ENCODE measurements around the gene DDR1.

GRCh38 chr6:30891816-30892538, 7.7 kb downstream of the DDR1 start:
- TF ChIP-seq, protein P1, sequence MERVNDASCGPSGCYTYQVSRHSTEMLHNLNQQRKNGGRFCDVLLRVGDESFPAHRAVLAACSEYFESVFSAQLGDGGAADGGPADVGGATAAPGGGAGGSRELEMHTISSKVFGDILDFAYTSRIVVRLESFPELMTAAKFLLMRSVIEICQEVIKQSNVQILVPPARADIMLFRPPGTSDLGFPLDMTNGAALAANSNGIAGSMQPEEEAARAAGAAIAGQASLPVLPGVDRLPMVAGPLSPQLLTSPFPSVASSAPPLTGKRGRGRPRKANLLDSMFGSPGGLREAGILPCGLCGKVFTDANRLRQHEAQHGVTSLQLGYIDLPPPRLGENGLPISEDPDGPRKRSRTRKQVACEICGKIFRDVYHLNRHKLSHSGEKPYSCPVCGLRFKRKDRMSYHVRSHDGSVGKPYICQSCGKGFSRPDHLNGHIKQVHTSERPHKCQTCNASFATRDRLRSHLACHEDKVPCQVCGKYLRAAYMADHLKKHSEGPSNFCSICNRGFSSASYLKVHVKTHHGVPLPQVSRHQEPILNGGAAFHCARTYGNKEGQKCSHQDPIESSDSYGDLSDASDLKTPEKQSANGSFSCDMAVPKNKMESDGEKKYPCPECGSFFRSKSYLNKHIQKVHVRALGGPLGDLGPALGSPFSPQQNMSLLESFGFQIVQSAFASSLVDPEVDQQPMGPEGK (CRISPR knock-in tag; IDR thresholded peaks at IDR 0.05; ENCODE audit: borderline replicate concordance) = no peak
- no peak for TF ChIP-seq CSRNP3 (CRISPR knock-in tag; IDR thresholded peaks at IDR 0.05)
- TF ChIP-seq ZFP30 (CRISPR knock-in tag; IDR thresholded peaks at IDR 0.05) = no peak
- no peak for TF ChIP-seq CREB5 (CRISPR knock-in tag; IDR thresholded peaks at IDR 0.05; ENCODE audit: low read depth)
- no peak for TF ChIP-seq ZFP3 (CRISPR knock-in tag; IDR thresholded peaks at IDR 0.05)
- TF ChIP-seq CSDC2 (CRISPR knock-in tag; IDR thresholded peaks at IDR 0.05) = no peak
- no peak for TF ChIP-seq ISL1 (CRISPR knock-in tag; IDR thresholded peaks at IDR 0.05)
